Right atrium auricular region (tissue), 2 donors: ENCODE data around the gene LMAN1L. TPM values are rescaled to one million over a fixed set of nuclear protein-coding genes. Genes with fewer than 3 reads are reported as not detected.

Experiments used
- DNase-seq: peaks from one replicate; pipeline ENCODE4 v3.0.0-alpha.2; 2019; ENCODE audit warnings: low spot score
- H3K27ac ChIP-seq, 2 donors: fragments of 200-600 bp; sonication (generic); 1 replicate in 1 of 2; 2 replicates in 1 of 2; pipeline ENCODE4 v1.5.1; 2016 to 2019
- H3K27me3 ChIP-seq, 2 donors: fragments of 200-600 bp; sonication (generic); one replicate each; pipeline versions ENCODE4 v1.5.1 to v1.6.0; 2017 to 2019
- H3K36me3 ChIP-seq: fragments of 200-600 bp; sonication (generic); one replicate; pipeline ENCODE4 v1.5.1; 2016
- H3K4me1 ChIP-seq, 2 donors: fragments of 200-600 bp; sonication (generic); one replicate each; pipeline versions ENCODE4 v1.5.1 to v1.6.0; 2017 to 2019
- H3K4me3 ChIP-seq, 2 donors: fragments of 200-600 bp; sonication (generic); 1 replicate in 1 of 2; 2 replicates in 1 of 2; pipeline ENCODE4 v1.5.1; 2017 to 2019; ENCODE audit warnings: mild to moderate bottlenecking in 1 of 2, moderate library complexity in 1 of 2
- H3K9me3 ChIP-seq, 2 donors: fragments of 200-600 bp; sonication (generic); one replicate each; pipeline ENCODE4 v1.5.1; 2019
- CTCF ChIP-seq, 2 donors: fragments of 200-600 bp; sonication (generic); IDR thresholded peaks; one replicate each; pipeline ENCODE4 v1.5.1; 2019; ENCODE audit warnings: antibody characterized with exemption in 2 of 2
- total RNA-seq, 2 donors: library from RNA; depleted of rRNA; stranded (reverse); fragments of >200 nt; gene quantifications; one replicate each; pipeline ENCODE4 v1.1.0, GENCODE V29; 2016

The LMAN1L gene
- total RNA-seq, 2 donors from 2014 or later: 13.8 to 88.7 TPM

- H3K36me3 ChIP-seq: no peaks in the 10 kb centered on the region
- peak; percentile 84 for DNase-seq
- peak overlapping the region; percentile 91 to 92 for H3K27ac ChIP-seq
- no peaks in the 10 kb centered on the region for H3K27me3 ChIP-seq
- peaks cover 0 to 100% of the 10 kb centered on the region in 2 donors for H3K4me1 ChIP-seq
- TF ChIP-seq CTCF (IDR thresholded peaks at IDR 0.05): peak in 1 of 2 donors; percentile 62
- no peaks in the 10 kb centered on the region for H3K9me3 ChIP-seq
- no peak overlapping the region for H3K4me3 ChIP-seq
Measured at GRCh38 chr15:74787251-74788041, 25.2 kb upstream of the LMAN1L start.

- DNase-seq: no peak
- H3K27me3 ChIP-seq: no peaks in the 10 kb centered on the region
- no peak for TF ChIP-seq CTCF (IDR thresholded peaks at IDR 0.05)
- H3K4me1 ChIP-seq: peaks cover 0 to 100% of the 10 kb centered on the region in 2 donors
- H3K9me3 ChIP-seq: no peaks in the 10 kb centered on the region
- no peaks in the 10 kb centered on the region for H3K36me3 ChIP-seq
- H3K27ac ChIP-seq: peak overlapping the region; percentile 91 to 92
- no peak overlapping the region for H3K4me3 ChIP-seq
Measured at GRCh38 chr15:74788042-74788682, 24.5 kb upstream of the LMAN1L start.

- no peaks in the 10 kb centered on the region for H3K36me3 ChIP-seq
- DNase-seq: no peak
- H3K4me1 ChIP-seq: peaks cover 0 to 100% of the 10 kb centered on the region in 2 donors
- H3K27ac ChIP-seq: peak overlapping the region; percentile 91 to 92
- no peaks in the 10 kb centered on the region for H3K27me3 ChIP-seq
- TF ChIP-seq CTCF (IDR thresholded peaks at IDR 0.05): no peak
- no peaks in the 10 kb centered on the region for H3K9me3 ChIP-seq
- peak overlapping the region in 1 of 2 donors; percentile 12 for H3K4me3 ChIP-seq
Measured at GRCh38 chr15:74788683-74789151, 23.9 kb upstream of the LMAN1L start.

GRCh38 chr15:74789171-74789631 is 23.4 kb upstream of the LMAN1L start:
- Histone ChIP-seq H3K27ac (peak overlapping the region; percentile 91 to 92), H3K27me3 (no peaks in the 10 kb centered on the region), H3K4me3 (peak overlapping the region in 1 of 2 donors; percentile 12), H3K4me1 (peaks cover 0 to 98% of the 10 kb centered on the region in 2 donors), H3K9me3 (no peaks in the 10 kb centered on the region), H3K36me3 (no peaks in the 10 kb centered on the region)
- no peak for TF ChIP-seq CTCF (IDR thresholded peaks at IDR 0.05)
- DNase-seq: no peak

GRCh38 chr15:74789741-74790079 is 22.9 kb upstream of the LMAN1L start:
- TF ChIP-seq CTCF (IDR thresholded peaks at IDR 0.05): no peak
- Histone ChIP-seq H3K27me3 (no peaks in the 10 kb centered on the region), H3K36me3 (no peaks in the 10 kb centered on the region), H3K4me1 (peaks cover 0 to 98% of the 10 kb centered on the region in 2 donors), H3K27ac (peak overlapping the region; percentile 91 to 92), H3K9me3 (no peaks in the 10 kb centered on the region), H3K4me3 (peak overlapping the region in 1 of 2 donors; percentile 12)
- DNase-seq: no peak
